Stimulated activated CD8-positive, alpha-beta memory T cell treated with anti-CD3 and anti-CD28 coated beads, Interleukin-4, amount 100 ng/mL, for 4 hours (primary cell): ENCODE results near the gene P3R3URF.

ENCODE experiments used
- DNase-seq, 2 donors: peaks; one replicate each; pipeline ENCODE4 v3.0.0-alpha.2; 2020; ENCODE audit warnings: low read depth in 2 of 2, low spot score in 1 of 2

Gene P3R3URF

DNA sequence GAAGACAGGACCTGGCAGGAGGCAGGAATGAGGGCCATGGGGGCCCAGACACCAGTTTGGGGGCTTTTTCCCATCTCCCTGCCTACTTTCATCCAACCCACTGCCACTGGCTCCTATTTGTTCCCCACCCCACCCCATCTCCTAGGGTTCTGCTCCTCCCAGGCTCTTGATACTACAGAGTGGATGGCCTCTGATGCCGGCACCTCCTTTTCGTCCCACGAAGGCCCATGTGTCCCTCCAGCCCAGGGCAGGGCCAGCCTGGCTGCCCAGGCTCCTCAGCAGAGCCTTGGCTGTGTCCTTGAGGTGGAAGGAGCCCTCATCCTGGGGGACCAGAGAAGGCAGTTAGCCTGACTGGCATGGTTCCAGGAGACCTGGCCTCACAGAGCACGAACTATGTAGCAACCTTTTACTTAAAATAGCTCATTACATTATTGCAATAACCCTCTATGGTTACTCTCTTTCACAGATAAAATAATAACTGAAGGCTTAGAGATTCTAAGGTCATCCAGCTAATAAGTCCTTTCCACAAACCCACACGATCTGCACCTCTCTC is 18.4 kb upstream of the P3R3URF start:
- DNase-seq: no peak

DNA sequence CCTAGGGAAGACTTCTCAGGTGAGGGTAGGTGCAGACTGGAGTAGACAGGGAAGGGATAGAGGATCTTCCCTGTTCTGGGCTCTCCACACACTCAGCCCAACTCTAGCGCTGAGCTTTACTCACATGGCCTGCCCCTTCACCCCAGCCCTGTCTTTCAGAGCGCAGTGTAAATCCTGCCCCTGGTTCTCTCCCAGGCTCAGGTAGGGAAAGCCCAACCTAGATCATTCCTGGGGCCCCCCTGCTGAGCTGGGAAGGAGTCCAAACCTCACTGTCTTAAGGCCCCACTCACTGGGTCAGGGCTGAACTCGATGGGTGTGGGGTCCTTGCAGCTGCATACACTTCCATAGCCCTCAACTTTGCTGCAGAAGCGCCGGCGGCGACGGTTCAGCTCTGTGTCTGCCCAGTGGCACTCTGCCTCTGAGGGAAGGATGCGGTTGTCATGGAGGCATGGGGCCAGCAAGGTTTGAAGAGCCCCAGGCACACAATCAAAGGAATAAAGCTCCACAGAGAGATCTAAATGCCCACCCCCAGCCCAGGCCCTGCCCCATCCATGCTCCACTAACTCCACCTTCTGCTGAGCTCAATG is 17.8 kb upstream of the P3R3URF start:
- DNase-seq: no peak

DNA sequence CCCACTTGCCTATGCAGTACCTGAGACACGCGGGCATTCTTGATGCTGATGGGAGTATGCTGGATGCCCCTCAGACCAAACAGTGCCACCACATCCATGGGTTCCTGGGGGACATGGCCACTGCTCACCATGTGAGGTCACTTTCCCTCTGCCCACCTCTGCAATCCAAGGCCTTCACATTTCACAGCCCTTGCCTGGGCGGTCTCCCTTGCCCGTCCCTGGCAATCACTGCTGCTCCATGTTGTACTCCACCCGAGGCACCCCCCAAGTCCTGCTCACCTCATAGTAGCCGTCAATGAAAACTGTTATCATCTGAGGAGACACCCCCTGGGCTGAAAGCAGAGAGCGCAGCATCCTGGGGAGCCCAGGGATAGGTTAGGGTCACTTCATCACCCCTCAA is 17.0 kb upstream of the P3R3URF start:
- DNase-seq: no peak

DNA sequence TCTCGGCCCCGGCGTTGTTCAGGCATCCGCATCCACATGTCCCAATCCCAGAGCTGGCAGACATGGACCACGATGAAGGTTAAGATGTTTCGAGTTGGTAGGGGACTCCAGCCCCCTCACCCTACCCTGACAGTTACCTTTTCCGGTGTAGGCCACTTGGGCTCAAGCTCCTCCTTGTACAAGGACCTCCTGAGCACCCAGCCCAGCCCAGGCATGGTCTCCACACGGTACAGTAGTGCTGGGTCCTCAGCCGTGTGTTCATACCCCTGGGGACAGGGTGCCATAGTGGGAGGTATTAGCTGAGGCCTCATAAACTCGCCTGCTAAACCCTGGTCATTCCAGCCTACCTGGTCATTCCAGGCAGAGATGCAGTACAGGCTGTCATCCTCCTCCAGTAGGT is 15.9 kb upstream of the P3R3URF start:
- no peak for DNase-seq

DNA sequence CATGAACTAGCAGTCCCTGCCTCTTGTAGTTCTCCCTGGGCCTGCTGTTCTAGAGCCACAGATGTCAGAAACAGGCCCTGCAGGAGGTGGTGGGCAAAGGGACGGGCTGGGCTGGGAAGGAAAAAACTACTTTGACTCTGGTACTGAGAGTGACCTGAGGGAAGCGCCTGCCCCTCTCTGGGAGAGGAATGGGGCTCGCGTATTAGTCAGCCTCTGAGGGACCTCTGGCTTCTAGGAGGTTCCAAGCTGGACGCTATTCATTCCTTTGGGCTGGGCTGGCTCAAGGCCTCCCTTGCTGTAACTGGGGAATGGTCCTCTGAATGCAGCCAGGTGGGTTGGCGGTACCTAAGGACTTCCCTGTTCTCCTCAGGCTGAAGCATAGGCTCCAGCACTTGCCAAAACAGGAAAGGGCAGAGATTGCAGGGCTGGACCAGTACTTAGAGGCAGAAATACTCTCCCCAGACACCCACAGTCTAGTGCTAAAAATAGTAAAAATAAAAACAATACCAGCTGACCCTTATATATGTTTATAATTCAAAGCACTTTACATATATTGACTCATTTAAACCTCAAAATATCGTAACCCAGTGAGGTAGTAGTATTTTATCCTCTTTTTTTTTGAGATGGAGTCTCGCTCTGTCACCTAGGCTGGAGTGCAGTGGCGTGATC is 14.9 kb upstream of the P3R3URF start:
- DNase-seq: no peak

DNA sequence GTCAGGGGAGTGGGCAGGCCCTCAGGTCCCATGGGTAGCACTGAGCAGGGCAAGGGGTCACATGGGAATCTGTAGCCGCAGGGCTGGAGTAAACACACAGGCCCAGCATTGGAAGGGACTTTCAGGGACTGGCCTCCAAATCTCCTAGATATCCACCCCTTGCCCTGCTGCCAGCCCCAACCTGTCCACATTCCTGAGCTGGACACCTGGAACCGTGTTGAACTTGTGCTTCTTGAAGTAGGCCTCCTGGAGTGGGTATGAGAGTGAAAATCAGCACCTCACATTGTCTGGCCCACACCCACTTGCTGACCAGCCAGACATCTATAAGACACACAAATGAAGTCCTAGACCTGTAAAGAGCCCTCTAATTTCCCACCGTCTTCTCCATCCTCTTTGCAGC is 14.3 kb upstream of the P3R3URF start:
- DNase-seq: no peak

DNA sequence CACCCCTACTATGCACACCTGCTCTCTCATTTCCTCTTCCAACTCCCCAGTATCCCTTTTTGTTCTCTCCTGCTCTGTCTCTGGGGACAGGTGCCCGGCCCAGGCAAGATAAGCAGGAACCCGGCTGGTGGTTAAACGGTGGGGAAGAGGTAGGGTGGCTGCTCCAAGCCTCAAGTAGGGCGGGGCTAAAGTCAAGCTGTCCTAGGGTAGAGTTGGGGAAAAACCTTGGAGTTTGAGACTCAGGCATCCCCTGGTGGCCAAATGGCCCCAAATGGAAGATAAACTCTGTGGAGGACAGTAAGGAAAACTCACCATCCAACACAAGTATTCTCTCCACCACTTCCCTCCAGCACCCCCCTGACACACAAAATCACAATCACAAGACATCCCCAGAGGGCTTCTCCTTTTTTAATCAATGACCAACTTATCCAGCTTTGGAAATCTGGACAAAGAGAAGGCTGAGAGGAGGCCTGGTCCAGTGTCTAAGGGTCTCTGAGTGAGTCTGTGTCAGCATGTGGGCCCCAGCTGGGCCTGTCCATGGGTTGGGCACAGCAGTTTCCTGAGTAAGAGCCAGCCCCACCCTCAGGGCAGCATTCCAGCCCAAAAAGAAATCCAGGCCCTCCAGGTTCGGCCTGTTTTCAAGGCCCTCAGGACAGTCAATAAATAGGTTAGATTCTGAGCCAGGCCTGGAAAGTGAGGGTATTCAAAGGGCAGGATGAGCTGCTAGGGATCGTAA is 12.2 kb upstream of the P3R3URF start:
- DNase-seq: no peak

DNA sequence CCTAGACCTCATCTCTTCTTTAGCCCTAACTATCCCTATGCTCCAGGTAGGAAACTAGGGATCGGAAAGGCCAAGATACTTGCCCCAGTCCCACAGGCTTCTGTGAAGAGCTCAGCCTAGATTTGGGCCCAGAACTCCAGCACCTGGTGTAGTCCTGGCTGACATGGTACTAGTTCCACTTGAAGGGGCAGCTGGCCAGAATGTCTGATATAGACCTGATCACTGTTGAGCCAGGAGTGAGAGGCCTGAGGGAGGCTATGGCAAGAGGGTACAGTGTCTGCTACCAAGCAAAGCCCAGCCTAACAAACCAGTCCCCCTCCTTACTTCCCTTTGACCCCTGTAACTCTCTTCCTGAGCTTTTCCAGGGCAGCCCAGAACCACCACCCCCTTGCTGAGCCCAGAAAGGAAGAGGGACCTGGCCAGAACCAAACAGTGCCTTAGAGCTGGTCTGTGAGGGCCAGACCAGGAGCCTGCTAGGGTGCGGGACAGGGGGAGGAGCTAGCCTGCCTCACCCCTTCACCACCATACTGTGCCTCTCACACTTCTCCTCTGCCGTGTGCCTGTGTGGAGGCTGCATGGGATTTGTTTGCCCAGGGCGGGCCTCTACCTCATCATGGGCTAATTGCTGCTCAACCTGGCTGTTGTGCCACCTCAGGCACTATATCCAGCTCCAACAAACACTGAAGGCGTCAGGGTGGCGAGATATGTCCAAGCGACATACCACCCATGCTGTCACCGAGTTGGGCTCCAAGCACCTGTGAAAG is 11.0 kb upstream of the P3R3URF start:
- DNase-seq: no peak

DNA sequence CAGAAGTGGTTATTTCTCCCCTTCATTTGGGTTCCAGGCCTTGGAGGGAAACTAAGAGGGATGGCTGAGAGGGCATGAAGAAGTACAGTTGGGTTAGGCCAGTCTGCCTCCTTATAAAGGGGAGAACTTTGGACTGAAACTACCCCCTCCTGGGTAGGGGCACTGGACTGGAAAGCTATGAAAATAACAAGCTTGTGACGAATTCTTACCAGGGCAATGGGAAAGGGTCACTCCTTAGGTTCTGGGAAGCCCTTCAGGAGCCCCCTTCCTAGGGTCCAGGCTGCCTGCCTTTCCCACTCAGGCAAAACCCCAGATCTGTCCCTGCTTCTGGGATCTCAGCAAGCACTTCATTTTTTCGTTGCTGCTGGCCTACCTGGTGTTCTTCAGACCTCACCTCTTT is 9.8 kb upstream of the P3R3URF start:
- DNase-seq: no peak

DNA sequence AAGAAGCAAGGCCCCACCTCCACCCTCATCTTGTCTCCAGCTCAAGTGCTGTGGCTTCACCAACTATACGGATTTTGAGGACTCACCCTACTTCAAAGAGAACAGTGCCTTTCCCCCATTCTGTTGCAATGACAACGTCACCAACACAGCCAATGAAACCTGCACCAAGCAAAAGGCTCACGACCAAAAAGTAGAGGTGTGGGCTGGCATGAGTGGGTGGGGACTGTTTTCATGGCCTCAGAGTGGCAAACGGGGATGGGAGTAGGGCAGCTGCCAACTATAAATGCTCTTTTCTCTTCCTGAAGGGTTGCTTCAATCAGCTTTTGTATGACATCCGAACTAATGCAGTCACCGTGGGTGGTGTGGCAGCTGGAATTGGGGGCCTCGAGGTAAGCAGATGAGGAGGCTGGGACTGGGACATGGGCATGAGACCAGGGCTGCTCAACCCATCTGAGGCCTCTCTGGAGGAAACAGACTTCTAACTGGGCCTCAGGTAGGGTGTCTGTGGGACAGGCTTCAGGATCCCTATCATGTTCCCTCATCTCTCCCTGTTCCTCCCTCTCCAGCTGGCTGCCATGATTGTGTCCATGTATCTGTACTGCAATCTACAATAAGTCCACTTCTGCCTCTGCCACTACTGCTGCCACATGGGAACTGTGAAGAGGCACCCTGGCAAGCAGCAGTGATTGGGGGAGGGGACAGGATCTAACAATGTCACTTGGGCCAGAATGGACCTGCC is 8.8 kb upstream of the P3R3URF start:
- peak in 1 of 2 donors; percentile 32 for DNase-seq

DNA sequence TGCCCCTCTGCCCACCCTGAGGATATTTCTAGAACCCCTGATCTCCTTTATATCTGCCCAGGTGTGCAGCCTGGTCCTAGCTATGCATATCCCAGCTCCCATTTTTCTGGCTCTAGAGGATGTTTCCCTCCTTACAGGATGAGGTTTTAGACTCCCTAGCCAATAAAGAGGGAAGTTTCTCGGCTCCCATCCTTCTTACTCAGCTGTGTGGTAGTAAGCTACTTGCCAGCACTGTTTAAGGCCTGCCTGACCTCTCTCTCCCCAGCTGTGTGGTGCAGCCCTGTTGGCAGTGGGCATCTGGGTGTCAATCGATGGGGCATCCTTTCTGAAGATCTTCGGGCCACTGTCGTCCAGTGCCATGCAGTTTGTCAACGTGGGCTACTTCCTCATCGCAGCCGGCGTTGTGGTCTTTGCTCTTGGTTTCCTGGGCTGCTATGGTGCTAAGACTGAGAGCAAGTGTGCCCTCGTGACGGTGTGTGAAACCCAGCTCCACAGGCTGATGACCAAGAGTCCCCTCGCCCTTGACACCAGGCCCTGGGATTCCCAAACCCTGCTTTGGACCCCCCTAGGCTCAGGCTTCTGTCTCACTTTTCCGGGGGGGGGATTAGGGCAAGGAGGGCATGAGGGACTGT is 7.8 kb upstream of the P3R3URF start:
- DNase-seq: no peak

DNA sequence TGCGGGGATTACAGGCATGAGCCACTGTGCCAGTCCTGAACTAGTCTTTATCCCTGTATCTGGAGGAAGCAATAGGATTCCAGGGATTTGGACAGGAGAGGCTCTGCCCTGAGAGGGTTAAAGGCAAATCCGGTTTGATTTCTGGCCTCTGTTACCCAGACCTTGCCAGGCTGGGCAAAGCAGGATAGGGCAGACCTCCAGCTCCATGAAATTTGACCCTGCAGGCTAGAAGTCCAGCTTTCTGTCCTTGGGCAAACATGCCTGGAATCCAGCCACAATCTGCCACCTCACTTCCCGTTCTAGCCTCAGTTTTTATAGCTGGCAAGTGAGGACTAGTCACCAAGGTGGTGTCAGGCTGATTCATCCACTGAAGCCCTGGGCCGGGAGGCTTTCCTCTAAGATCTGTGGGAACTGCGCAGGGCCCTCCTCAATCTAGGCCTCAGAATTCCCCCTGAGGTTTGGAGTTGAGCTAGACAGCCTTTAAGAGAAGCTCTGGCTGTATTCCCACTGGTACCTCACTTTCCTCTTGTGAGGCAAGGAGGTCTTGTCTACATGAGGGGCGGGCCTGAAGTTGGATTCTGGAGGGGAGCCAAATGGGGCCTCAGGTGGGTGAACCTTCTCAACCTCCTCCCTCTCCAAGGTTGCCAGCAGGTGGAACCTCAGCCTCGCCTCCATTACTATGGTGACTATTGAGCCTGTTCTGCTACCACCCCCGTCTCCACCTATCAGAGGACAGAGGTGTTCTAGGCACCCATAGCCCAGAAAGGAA is 7.0 kb upstream of the P3R3URF start:
- no peak for DNase-seq

DNA sequence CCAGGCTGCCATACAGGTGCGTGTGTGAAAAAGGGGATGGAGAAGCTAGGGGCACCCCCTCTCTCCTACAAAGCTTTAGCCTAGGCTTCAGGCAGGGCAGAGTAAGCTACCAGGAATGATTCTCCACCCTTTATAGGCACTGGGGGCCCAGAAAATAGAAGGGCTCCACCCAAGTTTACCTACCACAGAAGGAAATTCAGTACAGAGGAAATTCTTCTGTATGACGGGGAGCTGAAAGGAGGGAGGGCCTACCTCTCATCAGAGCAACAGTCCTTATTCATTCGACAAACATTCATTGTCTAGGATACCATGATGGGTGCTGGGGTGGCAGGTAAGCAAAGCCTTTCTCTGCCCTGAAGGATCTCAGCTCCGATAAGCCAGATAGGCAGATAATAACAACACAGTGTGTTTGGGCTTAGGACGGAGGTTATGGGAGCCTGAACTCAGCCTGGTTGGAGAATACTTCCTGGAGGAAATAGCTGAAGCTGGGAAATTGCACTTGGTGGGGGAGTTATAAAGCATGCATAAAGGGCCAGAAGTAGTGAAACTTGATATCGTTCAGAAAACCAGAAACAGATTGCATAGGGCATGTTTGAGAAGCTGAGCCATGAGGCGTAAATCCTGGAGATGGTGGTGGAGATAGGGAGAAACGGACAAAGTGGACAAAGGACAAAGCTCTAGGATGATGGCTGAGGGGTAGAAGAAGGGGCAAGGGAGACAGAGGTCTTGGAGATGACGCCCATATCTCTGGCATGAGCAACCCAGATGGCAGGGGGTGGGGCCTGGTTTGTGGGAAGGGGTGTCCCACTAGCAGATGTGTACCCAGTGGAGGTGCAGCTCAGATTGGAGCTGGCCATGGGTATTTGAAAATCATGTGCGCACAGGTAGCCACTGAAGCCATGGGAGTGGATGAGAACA is 5.3 kb upstream of the P3R3URF start:
- DNase-seq: no peak

DNA sequence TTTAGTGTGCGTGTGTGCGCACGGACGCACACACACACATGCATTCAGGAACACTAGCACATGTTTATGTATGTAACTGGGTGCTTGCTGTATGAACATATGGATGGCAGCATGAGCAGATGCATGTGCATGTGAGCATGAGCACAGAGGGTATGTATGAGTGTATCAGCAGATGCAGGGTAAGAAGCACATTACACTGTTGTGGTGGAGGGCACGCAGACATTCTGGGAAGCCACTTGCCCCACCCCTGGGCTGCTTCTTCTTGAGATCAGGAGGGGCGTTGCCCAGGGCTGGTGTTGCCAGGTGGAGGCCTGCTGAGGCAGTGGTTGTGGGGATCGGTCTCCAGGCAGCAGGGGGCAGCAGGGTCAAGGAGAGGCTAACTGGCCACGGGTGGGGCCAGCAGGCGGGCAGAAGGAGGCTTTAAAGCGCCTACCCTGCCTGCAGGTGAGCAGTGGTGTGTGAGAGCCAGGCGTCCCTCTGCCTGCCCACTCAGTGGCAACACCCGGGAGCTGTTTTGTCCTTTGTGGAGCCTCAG is 3.9 kb upstream of the P3R3URF start:
- no peak for DNase-seq

DNA sequence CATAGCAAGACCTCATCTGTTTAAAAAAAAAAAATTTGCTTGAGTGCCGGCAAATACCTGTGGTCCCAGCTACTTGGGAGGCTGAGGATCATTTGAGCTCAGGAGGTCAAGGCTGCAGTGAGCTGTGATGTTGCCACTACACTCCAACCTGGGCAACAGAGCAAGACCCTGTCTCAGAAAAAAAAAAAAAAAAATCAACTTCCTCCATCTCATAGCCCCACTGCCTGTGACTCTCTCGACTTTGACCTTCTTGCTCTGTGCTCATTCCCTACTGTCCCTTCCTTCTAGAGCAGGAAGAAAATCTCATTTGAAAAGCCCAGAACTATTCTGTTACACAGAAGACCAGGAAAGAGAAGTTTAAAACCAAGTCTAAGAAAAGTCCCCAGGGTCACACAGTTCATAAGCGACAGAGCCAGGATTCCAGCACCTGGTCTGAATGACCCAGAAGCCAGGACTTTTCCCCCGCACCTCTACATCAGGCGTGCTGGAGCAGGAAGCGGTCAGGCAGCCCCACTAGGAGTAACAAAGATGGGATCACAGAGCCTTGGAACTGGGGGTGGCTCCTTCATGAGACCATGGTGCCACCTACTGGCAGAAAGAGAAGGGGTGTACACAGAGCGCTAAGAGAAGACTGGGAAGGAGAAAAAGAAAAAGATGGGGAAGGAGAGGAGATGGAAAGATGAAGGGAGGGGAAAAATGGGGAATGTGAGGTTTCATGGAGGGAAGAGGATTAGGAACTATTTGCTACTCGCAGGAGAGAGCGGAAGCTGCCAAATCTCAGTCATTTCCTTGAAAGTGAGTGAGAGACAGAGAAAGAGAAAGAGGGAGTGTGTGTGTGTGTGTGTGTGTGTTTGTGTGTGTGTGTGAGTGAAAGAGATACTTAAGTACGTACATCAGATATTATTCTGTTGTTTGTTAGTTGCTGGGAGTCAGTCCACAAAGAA is 3.1 kb upstream of the P3R3URF start:
- peak in 1 of 2 donors; percentile 40 for DNase-seq

DNA sequence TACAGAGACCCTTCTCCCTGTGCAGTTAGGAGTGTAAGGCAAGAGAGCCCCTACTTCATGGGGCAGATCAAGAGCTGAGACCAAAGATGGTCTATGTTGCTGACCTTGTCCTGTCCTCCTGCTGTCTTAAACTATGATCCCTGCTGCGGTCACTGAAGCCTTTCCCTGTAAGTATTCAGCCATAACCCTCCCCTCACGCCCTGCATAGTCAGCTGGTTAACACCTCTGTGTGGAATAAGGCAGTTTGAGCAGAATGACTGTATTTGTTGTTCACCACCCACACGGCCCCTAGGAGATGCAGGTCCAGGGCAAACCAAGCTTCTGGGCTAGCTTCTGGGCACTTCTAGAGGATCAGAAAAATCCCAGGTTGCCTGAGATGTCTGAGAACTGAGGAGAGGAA is 1.0 kb downstream of the P3R3URF start:
- no peak for DNase-seq
